HCT116 (cell line): Measurements from ENCODE around the gene PRKCZ. TPM values are rescaled to one million over a fixed set of nuclear protein-coding genes. Genes with fewer than 3 reads are reported as not detected.

Experiments used
- ATAC-seq: fragments of 200-7000 bp; cut with Tn5 transposase; 2 replicates; pipeline ENCODE4 v1.9.1; 2020; ENCODE audit warnings: mild to moderate bottlenecking, moderate library complexity
- BruUV-seq: library from RNA; stranded (reverse); fragments of 400-500 nt; replicated peaks from 2 replicates; lab custom pipeline; 2021; lab: Mats Ljungman, UMichigan
- CTCF ChIA-PET: fragments of 300-600 bp; sonication (Branson Sonifier 250); formaldehyde crosslinking; loops from one replicate; lab custom pipeline; 2021; ENCODE audit warnings: antibody characterized with exemption; lab: Charles Lee
- POLR2A ChIA-PET: fragments of 300-600, 350-600 bp; sonication (Branson Sonifier 250); formaldehyde crosslinking; loops from one replicate; lab custom pipeline; 2021; ENCODE audit warnings: antibody characterized with exemption; lab: Charles Lee
- RAD21 ChIA-PET, 2 experiments: fragments of 300-600 bp; sonication (Branson Sonifier 250); formaldehyde crosslinking; loops; one replicate each; lab custom pipeline; 2023; ENCODE audit warnings: low total read pairs in 2 of 2; ENCODE audit not compliant: uncharacterized antibody in 2 of 2, unreplicated experiment in 2 of 2, low non-redundant PET in 1 of 2; lab: Charles Lee
- DNase-seq: peaks from one replicate; pipeline ENCODE4 v3.0.0-alpha.2; 2010; ENCODE audit warnings: low read depth, low spot score
- H2AFZ ChIP-seq: fragments of 200-600 bp; shearing (Covaris generic), sonication (generic); 2 replicates; pipeline ENCODE4 v1.6.1; 2017; ENCODE audit warnings: low read depth, mixed run types, mixed read lengths, antibody characterized with exemption, low read length; ENCODE audit not compliant: poor library complexity, severe bottlenecking
- H3K27ac ChIP-seq: 2 replicates; pipeline ENCODE4 v1.5.1; 2012; ENCODE audit warnings: low read depth, low read length
- H3K27me3 ChIP-seq: fragments of 200-600 bp; sonication (generic); 2 replicates; pipeline ENCODE4 v1.6.1; 2016; ENCODE audit warnings: mixed run types, low read length, mixed read lengths; ENCODE audit not compliant: insufficient read depth
- H3K36me3 ChIP-seq, 2 experiments: fragments of 200-500 bp in 1 of 2; fragments of 200-600 bp in 1 of 2; sonication (Bioruptor generic) in 1 of 2; sonication (generic) in 1 of 2; 2 replicates each; pipeline versions ENCODE4 v1.5.1 to v1.6.1; 2014 to 2016; ENCODE audit warnings: low read length in 2 of 2, inconsistent platforms in 1 of 2, mixed read lengths in 1 of 2, mixed run types in 1 of 2; ENCODE audit not compliant: insufficient read depth in 2 of 2, control insufficient read depth in 1 of 2
- H3K4me1 ChIP-seq, 2 experiments: fragments of 200-600 bp in 1 of 2; sonication (generic) in 1 of 2; 2 replicates each; pipeline versions ENCODE4 v1.5.1 to v1.6.1; 2012 to 2017; ENCODE audit warnings: low read length in 2 of 2, inconsistent platforms in 1 of 2, mild to moderate bottlenecking in 1 of 2, mixed read lengths in 1 of 2, mixed run types in 1 of 2, moderate library complexity in 1 of 2; ENCODE audit not compliant: insufficient read depth in 2 of 2, control insufficient read depth in 1 of 2
- H3K4me2 ChIP-seq: fragments of 200-600 bp; sonication (generic); 2 replicates; pipeline ENCODE4 v1.6.1; 2017; ENCODE audit warnings: mixed run types, low read length, mixed read lengths
- H3K4me3 ChIP-seq, 2 experiments: fragments of 200-600 bp in 1 of 2; sonication (generic) in 1 of 2; replicated peaks in 1 of 2; 2 replicates each; pipeline ENCODE4 v1.5.1; 2011 to 2016; ENCODE audit warnings: low read length in 2 of 2, control low read depth in 1 of 2, low read depth in 1 of 2, mild to moderate bottlenecking in 1 of 2, mixed read lengths in 1 of 2, mixed run types in 1 of 2
- H3K79me2 ChIP-seq: fragments of 200-600 bp; sonication (generic); 2 replicates; pipeline ENCODE4 v1.6.1; 2017; ENCODE audit warnings: mild to moderate bottlenecking, mixed run types, low read length, moderate library complexity, mixed read lengths; ENCODE audit not compliant: insufficient read depth
- H3K9ac ChIP-seq: fragments of 200-600 bp; sonication (generic); 2 replicates; pipeline ENCODE4 v1.6.1; 2016; ENCODE audit warnings: low read length, mixed read lengths
- H3K9me2 ChIP-seq: fragments of 200-600 bp; sonication (generic), shearing (Covaris generic); 2 replicates; pipeline ENCODE4 v1.6.1; 2017; ENCODE audit warnings: mixed run types, mild to moderate bottlenecking, moderate library complexity; ENCODE audit not compliant: insufficient read depth
- H3K9me3 ChIP-seq, 2 experiments: fragments of 200-500 bp in 1 of 2; fragments of 200-600 bp in 1 of 2; sonication (Bioruptor generic) in 1 of 2; sonication (generic) in 1 of 2; 2 replicates each; pipeline ENCODE4 v1.6.1; 2014 to 2017; ENCODE audit warnings: low read length in 2 of 2, mixed read lengths in 2 of 2, inconsistent platforms in 1 of 2, low read depth in 1 of 2, mild to moderate bottlenecking in 1 of 2, mixed run types in 1 of 2, moderate library complexity in 1 of 2; ENCODE audit not compliant: control insufficient read depth in 1 of 2, insufficient read depth in 1 of 2
- H4K20me1 ChIP-seq: fragments of 200-600 bp; sonication (generic), shearing (Covaris generic); 2 replicates; pipeline ENCODE4 v1.6.1; 2017; ENCODE audit warnings: mixed run types, mild to moderate bottlenecking, moderate library complexity; ENCODE audit not compliant: insufficient read depth
- ATF3 ChIP-seq: IDR thresholded peaks from 2 replicates; pipeline ENCODE4 v1.6.1; 2012
- CBX3 ChIP-seq: IDR thresholded peaks from 2 replicates; pipeline ENCODE4 v1.6.1; 2012; ENCODE audit warnings: low read depth
- CTCF ChIP-seq, 3 experiments: fragments of 200-600 bp in 1 of 3; sonication (generic) in 1 of 3; IDR thresholded peaks in 2 of 3; conservative IDR thresholded peaks in 1 of 3; 2 replicates each; pipeline ENCODE4 v1.5.1; 2012 to 2017; ENCODE audit warnings: low read depth in 2 of 3, low read length in 2 of 3, antibody characterized with exemption in 1 of 3, borderline replicate concordance in 1 of 3, control low read depth in 1 of 3, mild to moderate bottlenecking in 1 of 3, mixed read lengths in 1 of 3, mixed run types in 1 of 3, moderate library complexity in 1 of 3; ENCODE audit not compliant: insufficient read depth in 1 of 3
- EGR1 ChIP-seq: IDR thresholded peaks from 2 replicates; pipeline ENCODE4 v1.6.1; 2012; ENCODE audit warnings: low read depth
- ELF1 ChIP-seq: IDR thresholded peaks from 2 replicates; pipeline ENCODE4 v1.6.1; 2012; ENCODE audit warnings: low read depth, borderline replicate concordance
- EZH2phosphoT487 ChIP-seq: fragments of 200-600 bp; IDR thresholded peaks from 2 replicates; pipeline ENCODE4 v1.6.1; 2018; ENCODE audit warnings: antibody characterized with exemption, borderline replicate concordance
- FOSL1 ChIP-seq: IDR thresholded peaks from 2 replicates; pipeline ENCODE4 v1.6.1; 2012; ENCODE audit warnings: low read depth
- JUND ChIP-seq: IDR thresholded peaks from 2 replicates; pipeline ENCODE4 v1.6.1; 2012
- MAX ChIP-seq: IDR thresholded peaks from 2 replicates; pipeline ENCODE4 v1.6.1; 2012
- POLR2A ChIP-seq: IDR thresholded peaks from 2 replicates; pipeline ENCODE4 v1.7.0; 2011; ENCODE audit warnings: borderline replicate concordance; ENCODE audit not compliant: insufficient read depth, insufficient read length; ENCODE audit errors: extremely low read depth
- POLR2AphosphoS5 ChIP-seq: IDR thresholded peaks from 2 replicates; pipeline ENCODE4 v1.6.1; 2011; ENCODE audit warnings: mild to moderate bottlenecking, low read depth, low read length, moderate library complexity
- RAD21 ChIP-seq: IDR thresholded peaks from 2 replicates; pipeline ENCODE4 v1.6.1; 2012; ENCODE audit warnings: low read depth, mild to moderate bottlenecking
- REST ChIP-seq: IDR thresholded peaks from 2 replicates; pipeline ENCODE4 v1.6.1; 2012; ENCODE audit warnings: low read depth
- SP1 ChIP-seq: IDR thresholded peaks from 2 replicates; pipeline ENCODE4 v1.6.1; 2012; ENCODE audit warnings: low read depth
- SRF ChIP-seq: IDR thresholded peaks from 2 replicates; pipeline ENCODE4 v1.6.1; 2012; ENCODE audit warnings: low read depth
- TCF7L2 ChIP-seq: IDR thresholded peaks from 2 replicates; pipeline ENCODE4 v1.7.0; 2011; ENCODE audit warnings: borderline replicate concordance, inconsistent platforms; ENCODE audit not compliant: insufficient read depth, insufficient read length; ENCODE audit errors: extremely low read depth
- YY1 ChIP-seq: IDR thresholded peaks from 2 replicates; pipeline ENCODE4 v1.6.1; 2011; ENCODE audit warnings: low read length, low read depth, moderate library complexity, mild to moderate bottlenecking; ENCODE audit not compliant: insufficient replicate concordance; ENCODE audit errors: extremely low read depth
- ZBTB33 ChIP-seq: IDR thresholded peaks from 2 replicates; pipeline ENCODE4 v1.6.1; 2011; ENCODE audit warnings: mild to moderate bottlenecking, low read length, moderate library complexity; ENCODE audit not compliant: insufficient replicate concordance; ENCODE audit errors: extremely low read depth
- ZFX ChIP-seq: fragments of 450-650 bp; IDR thresholded peaks from 2 replicates; pipeline ENCODE4 v1.6.1; 2017
- ZNF274 ChIP-seq: fragments of 200-500 bp; sonication (Bioruptor generic); IDR thresholded peaks from 2 replicates; pipeline ENCODE4 v1.6.1; 2014; ENCODE audit warnings: mild to moderate bottlenecking, low read depth, low read length, inconsistent platforms
- intact Hi-C: fragments of 100-400 bp; cut with micrococcal nuclease; formaldehyde crosslinking; loops from 2 replicates; pipeline ENCODE4 v1.10.0; 2022
- total RNA-seq: library from RNA; stranded (reverse); gene quantifications from one replicate; pipeline ENCODE4 v1.2.1, GENCODE V29; 2021; ENCODE audit not compliant: unreplicated experiment

PRKCZ gene
- total RNA-seq, 1 experiment from 2014 or later: 46.8 TPM

GRCh38 chr1:2232916-2233438, 182.8 kb downstream of the PRKCZ start:
- no peak overlapping the region for H3K9ac ChIP-seq
- no peak overlapping the region for H3K4me3 ChIP-seq
- no TSS peak for BruUV-seq
- TF ChIP-seq MAX: no peak
- TF ChIP-seq FOSL1: no peak
- no peak for TF ChIP-seq ZNF274
- no peak for TF ChIP-seq CBX3
- TF ChIP-seq SP1: no peak
- no peak for TF ChIP-seq TCF7L2
- no peak for TF ChIP-seq ELF1
- no peak for TF ChIP-seq POLR2AphosphoS5
- no peak for TF ChIP-seq EGR1
- TF ChIP-seq ZBTB33: no peak
- no peak for TF ChIP-seq EZH2phosphoT487
- TF ChIP-seq REST: no peak
- no peak for TF ChIP-seq CTCF (IDR thresholded peaks at IDR 0.05 in 2 of 3, conservative IDR thresholded peaks at IDR 0.05 in 1 of 3; ENCODE audit: borderline replicate concordance in 1 of 3, insufficient read depth in 1 of 3, low read depth in 2 of 3, low read length in 2 of 3)
- TF ChIP-seq ATF3: no peak
- TF ChIP-seq SRF: no peak
- no peak for TF ChIP-seq POLR2A
- TF ChIP-seq YY1: no peak
- no peak for TF ChIP-seq RAD21
- no peak for TF ChIP-seq JUND
- no peak for TF ChIP-seq ZFX
- peaks cover 28% of the 10 kb centered on the region; the same call in 1 of the 2 replicates for H4K20me1 ChIP-seq
- peaks cover 93% of the 10 kb centered on the region for H3K79me2 ChIP-seq
- DNase-seq (no peak), ATAC-seq (no peak)
- ChIA-PET POLR2A (no interaction called here), CTCF (no interaction called here), RAD21 (no interaction called here)
- intact Hi-C loops: loop anchor here (5.0 kb wide), 1 partner anchor 36 kb away; no protein-coding TSS in a partner anchor
- no peaks in the 10 kb centered on the region for H3K27me3 ChIP-seq
- H3K27ac ChIP-seq: no peak overlapping the region; the same call in 1 of the 2 replicates
- H3K36me3 ChIP-seq: peaks cover 0 to 8% of the 10 kb centered on the region in 2 experiments; a peak in 1 of 4 replicates
- H3K9me3 ChIP-seq: no peaks in the 10 kb centered on the region
- H3K9me2 ChIP-seq: no peaks in the 10 kb centered on the region
- no peak overlapping the region for H2AFZ ChIP-seq
- no peak overlapping the region for H3K4me2 ChIP-seq
- peaks cover 17 to 29% of the 10 kb centered on the region in 2 experiments for H3K4me1 ChIP-seq
